ENCODE results near the gene KRT2.

KRT2 gene

DNA sequence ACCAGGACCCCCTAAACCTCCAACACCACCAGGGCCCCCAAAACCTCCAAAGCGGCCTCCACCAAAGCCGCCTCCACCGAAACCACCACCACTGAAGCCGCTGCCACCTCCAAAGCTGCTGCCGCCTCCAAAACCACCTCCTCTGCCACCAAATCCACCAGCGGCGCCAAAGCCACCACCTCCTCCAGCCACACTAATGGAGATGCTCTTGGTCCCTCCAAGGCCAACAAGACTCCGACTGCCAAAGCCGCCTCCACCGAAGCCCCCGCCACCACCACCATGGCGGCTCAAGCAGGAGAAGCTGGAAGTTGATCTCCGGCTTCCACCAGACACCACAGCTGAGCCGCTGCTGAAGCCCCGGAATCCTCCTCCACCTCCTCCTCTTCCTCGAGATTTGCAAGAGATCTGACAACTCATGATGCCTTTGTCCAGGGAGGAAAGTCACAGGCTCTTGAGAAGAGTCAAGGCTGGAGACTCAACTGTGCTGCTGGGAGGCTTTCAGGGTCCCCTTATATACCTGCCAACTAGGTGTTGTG is at the start of gene KRT2:
Gene KRT2 (minus strand): TSS at position 486 of the 536 bp plus-strand sequence. CDS start 69 bp downstream, at position 417.
- no peak for DNase-seq

DNA sequence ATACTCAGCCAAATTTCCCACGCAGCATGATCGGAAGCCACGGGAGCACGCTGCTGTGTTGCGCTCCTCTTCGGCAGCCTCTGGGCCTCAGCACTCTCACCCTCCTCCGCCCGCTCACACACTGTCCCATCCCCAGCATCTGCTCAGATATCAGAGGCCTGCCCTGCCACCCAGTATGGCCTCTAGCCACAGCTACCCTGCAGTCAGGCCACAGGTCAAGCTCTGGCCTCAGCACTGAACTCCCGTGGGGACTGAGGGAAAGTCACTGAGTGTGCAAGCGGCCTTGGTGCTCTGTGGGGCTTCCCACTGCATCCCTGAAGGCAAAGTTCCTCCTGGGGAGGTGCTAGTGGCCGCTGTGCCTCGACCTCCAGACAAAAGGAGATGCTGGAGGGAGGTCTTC is 49.3 kb upstream of the KRT2 start:
- DNase-seq, result no peak

DNA sequence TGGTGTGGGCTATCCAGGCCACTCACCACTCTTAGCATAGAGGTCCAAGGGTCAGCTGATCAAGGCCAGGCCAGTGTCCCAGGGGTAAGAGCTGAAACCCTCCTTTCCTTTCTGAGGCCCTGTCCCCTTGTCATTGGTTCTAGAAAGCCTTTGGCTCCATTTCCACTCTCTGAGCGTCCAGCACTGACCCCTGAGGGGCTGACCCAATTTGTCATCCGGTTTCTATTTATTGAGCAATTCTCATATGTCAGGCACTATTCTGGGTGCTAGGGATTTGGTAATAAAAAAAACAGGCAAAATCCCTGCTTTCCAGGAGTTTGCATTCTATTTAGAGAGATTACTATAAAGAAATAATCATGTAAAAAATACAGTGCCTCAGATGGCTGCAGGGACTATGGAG is 47.9 kb upstream of the KRT2 start:
- no peak for DNase-seq

- no peak for DNase-seq
Observed at GRCh38 chr12:52699373-52699772, 47.4 kb upstream of the KRT2 start.

DNA sequence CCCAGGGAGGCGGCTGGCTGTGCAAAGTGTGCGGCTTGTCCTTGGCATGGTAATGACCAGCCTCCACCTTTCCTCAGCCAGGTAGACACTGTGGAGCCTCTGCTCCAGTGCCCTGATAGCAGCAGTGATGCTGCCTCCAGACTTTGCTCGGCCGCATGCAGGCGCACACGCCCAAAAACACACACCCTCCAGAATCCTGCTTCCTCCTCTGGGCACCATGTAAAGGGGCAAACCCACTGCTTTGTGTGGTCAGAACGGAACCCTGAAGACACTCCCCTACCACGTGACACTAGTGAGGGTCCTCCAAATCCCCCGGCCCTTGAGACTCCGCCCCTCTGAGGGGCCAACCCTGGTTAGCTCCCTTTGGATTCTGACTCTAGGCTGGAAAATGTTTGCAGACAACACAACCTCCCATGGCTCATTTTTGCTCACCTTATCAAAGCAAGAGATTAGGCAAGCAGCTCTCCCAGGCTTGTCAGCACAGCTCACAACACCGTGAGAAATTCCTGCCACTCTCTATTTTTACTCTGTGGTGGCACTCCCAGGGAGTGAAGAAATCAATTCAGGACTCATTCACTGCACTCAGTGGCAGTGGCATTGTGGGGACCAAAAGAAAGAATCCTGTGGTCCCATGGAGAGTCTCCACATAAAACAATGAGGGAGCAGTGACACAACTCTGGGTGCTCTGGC is 46.8 kb upstream of the KRT2 start:
- DNase-seq, result no peak

GRCh38 chr12:52697058-52697582 is 45.1 kb upstream of the KRT2 start:
- DNase-seq, result no peak

DNA sequence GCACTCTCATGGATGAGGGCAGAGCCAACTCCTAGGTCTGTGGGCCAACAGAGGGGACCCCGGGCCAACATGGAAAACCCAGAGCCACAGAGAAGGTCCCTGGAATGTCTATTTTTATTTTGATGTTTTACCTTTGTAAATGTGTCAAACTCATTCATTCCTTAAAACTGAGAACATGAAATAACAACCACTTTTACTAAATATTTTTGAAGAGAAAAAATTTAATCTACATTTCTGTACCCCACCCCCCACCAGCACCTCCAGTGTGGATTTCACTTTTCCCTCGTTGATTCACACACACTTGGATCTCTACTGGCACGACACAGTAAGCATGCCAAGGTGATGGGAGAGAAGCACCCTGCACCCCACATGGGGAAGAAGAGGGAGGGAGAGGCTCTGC is 44.6 kb upstream of the KRT2 start:
- no peak for DNase-seq

DNA sequence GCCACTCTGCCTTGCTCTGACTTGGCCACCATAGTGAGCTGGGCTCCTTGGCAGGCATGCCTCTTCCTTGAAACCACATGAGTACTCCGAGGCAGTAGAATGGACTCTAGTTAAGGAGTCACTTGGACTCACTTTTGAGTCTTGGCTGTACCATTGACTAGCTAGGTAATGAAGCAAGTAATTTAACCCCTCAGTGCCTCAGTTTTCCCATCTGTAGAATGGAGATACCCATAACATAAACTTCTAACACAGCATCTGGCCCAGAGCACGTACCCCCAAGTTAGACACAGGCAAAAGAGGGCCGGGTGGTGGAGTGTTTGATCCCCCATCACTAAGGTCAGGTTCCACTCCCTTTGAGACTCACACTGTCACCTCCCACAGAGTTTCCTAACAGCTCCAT is 43.0 kb upstream of the KRT2 start:
- DNase-seq, result no peak

GRCh38 chr12:52694151-52694550 is 42.1 kb upstream of the KRT2 start:
- no peak for DNase-seq

GRCh38 chr12:52693261-52693660 is 41.2 kb upstream of the KRT2 start:
- DNase-seq, result no peak

- no peak for DNase-seq
Observed at GRCh38 chr12:52692254-52692653, 40.2 kb upstream of the KRT2 start.

- DNase-seq, result no peak
Observed at GRCh38 chr12:52691841-52692150, 39.8 kb upstream of the KRT2 start.

- DNase-seq, result no peak
Observed at GRCh38 chr12:52691076-52691840, 39.2 kb upstream of the KRT2 start.

GRCh38 chr12:52690351-52691075 is 38.5 kb upstream of the KRT2 start:
- DNase-seq, result no peak

- no peak for DNase-seq
Observed at GRCh38 chr12:52689936-52690335, 37.9 kb upstream of the KRT2 start.

GRCh38 chr12:52689239-52689638 is 37.2 kb upstream of the KRT2 start:
- no peak for DNase-seq

DNA sequence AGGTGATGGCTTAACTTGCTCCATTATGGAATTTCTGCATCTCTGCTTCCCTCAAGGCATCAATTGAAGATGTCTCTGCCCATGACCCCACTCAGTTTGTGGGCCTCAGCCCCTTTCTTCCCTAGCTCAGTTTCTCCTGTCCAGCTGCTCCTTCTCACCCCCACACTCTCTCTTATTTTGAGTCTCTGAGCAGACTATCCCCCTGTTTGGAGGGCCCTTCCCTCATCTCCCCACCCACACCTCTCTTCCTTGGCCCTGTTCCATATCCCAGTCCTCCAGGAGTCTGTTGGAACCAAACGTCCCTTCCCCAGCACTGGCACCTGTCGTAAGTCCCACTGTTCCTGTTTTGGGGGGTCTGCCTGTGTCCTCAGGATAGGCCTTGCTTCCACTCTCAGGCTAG is 36.5 kb upstream of the KRT2 start:
- no peak for DNase-seq

GRCh38 chr12:52687497-52688385 is 35.7 kb upstream of the KRT2 start:
- DNase-seq, result no peak

DNA sequence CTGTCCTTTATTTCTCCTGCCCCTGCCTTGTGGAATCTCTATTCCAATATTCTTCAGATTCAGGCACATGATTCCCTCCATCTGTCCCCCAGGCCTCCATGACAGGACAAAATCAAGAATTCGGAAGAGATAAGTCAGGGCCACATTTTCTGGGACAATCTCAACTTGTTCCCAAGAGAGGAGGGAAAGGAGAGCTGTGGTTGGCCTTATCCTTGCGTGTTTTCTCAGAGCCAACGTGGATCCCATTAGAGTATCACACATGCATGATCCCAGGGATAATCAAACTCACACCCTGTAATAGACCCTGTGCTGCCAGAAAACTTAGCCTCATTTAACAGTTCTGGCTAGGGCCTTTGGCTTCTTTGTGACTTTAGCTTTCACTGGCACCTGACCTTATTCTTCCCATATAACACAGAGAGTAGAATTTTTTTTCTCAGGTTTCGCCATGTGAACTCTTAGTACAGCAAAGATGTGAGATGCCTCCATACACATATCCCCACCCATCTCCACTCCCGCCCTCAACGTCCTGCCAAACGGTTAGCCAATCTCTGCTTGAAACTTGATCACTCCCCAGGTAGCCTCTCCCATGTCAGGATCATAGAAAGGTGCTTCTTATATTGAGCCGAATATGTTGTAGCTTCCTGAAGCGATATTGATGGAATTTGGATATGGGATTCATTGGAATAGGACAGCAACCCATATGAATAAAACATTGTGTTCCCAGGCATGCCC is 34.9 kb upstream of the KRT2 start:
- no peak for DNase-seq

DNA sequence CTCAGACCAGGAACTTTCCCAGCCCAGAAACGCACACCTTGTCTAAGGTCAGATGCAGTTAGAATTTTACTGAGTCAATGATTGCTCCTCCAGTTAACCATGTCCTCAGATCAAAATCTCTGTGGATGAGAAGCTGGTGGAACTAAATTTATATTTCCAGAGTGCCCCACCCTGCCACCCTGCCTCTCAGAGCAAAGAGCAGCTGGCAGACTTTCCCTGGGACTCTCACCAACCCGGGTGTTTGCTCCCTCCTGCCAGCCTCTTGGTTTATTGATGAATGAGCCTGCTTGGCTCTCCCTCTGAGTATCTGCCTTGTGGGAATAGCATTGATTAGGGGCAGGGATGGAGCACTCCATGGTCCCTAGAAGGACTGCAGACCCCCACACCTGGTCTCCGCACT is 34.1 kb upstream of the KRT2 start:
- no peak for DNase-seq

GRCh38 chr12:52685406-52685890 is 33.4 kb upstream of the KRT2 start:
- DNase-seq, result no peak

DNA sequence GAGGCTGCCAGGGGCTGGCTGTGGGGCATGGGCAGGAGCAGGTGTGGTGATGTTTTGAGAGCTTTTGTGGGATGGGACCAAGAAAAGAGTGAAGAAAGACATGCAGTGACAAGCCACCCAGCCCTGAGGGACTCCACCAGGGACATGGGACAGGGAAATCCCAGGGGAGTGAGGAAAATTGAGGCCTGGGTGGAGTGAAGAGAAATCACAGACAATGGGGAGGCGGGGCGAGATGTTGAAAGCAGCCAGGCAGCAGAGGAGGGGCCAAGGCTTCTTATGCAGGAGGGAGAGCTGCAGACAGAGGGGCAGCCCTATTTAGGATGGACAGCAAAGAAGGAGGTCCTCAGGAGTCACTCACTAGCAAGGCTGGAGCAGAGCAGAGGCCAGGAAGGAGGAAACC is 32.4 kb upstream of the KRT2 start:
- no peak for DNase-seq
